Karpas-422 (cell line): ENCODE measurements around the gene MYO10. TPM values are rescaled to one million over a fixed set of nuclear protein-coding genes. Genes with fewer than 3 reads are reported as not detected.

Experiments used
- DNase-seq: peaks from one replicate; pipeline ENCODE4 v3.0.0-alpha.2; 2015
- H2AFZ ChIP-seq: fragments of 200-600 bp; sonication (generic); 2 replicates; pipeline ENCODE4 v1.6.1; 2014; ENCODE audit warnings: antibody characterized with exemption, low read length, mixed read lengths
- H3K27ac ChIP-seq: fragments of 200-600 bp; sonication (generic); 2 replicates; pipeline ENCODE4 v1.5.1; 2014; ENCODE audit warnings: mild to moderate bottlenecking, low read length, moderate library complexity
- H3K27me3 ChIP-seq: fragments of 200-600 bp; sonication (generic); 2 replicates; pipeline ENCODE4 v1.6.1; 2014; ENCODE audit warnings: low read length, mixed read lengths
- H3K36me3 ChIP-seq: fragments of 200-600 bp; sonication (generic); 2 replicates; pipeline ENCODE4 v1.6.1; 2014; ENCODE audit warnings: low read length, mixed read lengths; ENCODE audit not compliant: insufficient read depth
- H3K4me1 ChIP-seq: fragments of 200-600 bp; sonication (generic); 2 replicates; pipeline ENCODE4 v1.6.1; 2014; ENCODE audit warnings: mild to moderate bottlenecking, low read length, mixed read lengths
- H3K4me2 ChIP-seq: fragments of 200-600 bp; sonication (generic); 2 replicates; pipeline ENCODE4 v1.6.1; 2014; ENCODE audit warnings: low read length, low read depth, mild to moderate bottlenecking; ENCODE audit not compliant: poor library complexity, severe bottlenecking
- H3K4me3 ChIP-seq: fragments of 200-600 bp; sonication (generic); 2 replicates; pipeline ENCODE4 v1.5.1; 2014; ENCODE audit warnings: mild to moderate bottlenecking, antibody characterized with exemption, low read length, mixed read lengths
- H3K79me2 ChIP-seq: fragments of 200-600 bp; sonication (generic); 2 replicates; pipeline ENCODE4 v1.6.1; 2014; ENCODE audit warnings: mild to moderate bottlenecking, low read length, mixed read lengths
- H3K9ac ChIP-seq: fragments of 200-600 bp; sonication (generic); 2 replicates; pipeline ENCODE4 v1.6.0; 2014; ENCODE audit warnings: low read length
- H3K9me2 ChIP-seq: fragments of 200-600 bp; sonication (generic), shearing (Covaris generic); replicated peaks from 2 replicates; pipeline ENCODE4 v1.6.0; 2014; ENCODE audit warnings: mild to moderate bottlenecking, low read length, moderate library complexity; ENCODE audit not compliant: insufficient read depth
- H3K9me3 ChIP-seq: fragments of 300-700, 200-600 bp; sonication (generic); 2 replicates; pipeline ENCODE4 v1.6.1; 2014; ENCODE audit warnings: low read length, mixed read lengths
- H4K20me1 ChIP-seq: fragments of 200-600 bp; sonication (generic); 2 replicates; pipeline ENCODE4 v1.6.1; 2014; ENCODE audit warnings: mild to moderate bottlenecking, antibody characterized with exemption, low read length, low read depth; ENCODE audit not compliant: insufficient read depth
- total RNA-seq: library from RNA; depleted of rRNA; stranded (reverse); fragments of >200 nt; shearing (Covaris generic); gene quantifications from 2 replicates; pipeline ENCODE4 v1.2.3, GENCODE V29; 2014; ENCODE audit warnings: low replicate concordance

The MYO10 gene
- total RNA-seq, 1 experiment from 2014 or later = not detected

- no peaks in the 10 kb centered on the region for H3K4me1 ChIP-seq
- no peak overlapping the region for H3K27ac ChIP-seq
- H3K27me3 ChIP-seq = no peaks in the 10 kb centered on the region
- no peaks in the 10 kb centered on the region for H3K9me2 ChIP-seq
- no peak overlapping the region for H3K4me3 ChIP-seq
- no peaks in the 10 kb centered on the region for H4K20me1 ChIP-seq
- H3K9ac ChIP-seq = no peak overlapping the region
- H3K36me3 ChIP-seq = no peaks in the 10 kb centered on the region
- no peak overlapping the region for H2AFZ ChIP-seq
- no peak overlapping the region for H3K4me2 ChIP-seq
- H3K9me3 ChIP-seq = no peaks in the 10 kb centered on the region
- no peak for DNase-seq
- H3K79me2 ChIP-seq = no peaks in the 10 kb centered on the region
Measured at GRCh38 chr5:16806711-16807546, 129.2 kb downstream of the MYO10 start.

GRCh38 chr5:16805486-16805885 is 130.6 kb downstream of the MYO10 start:
- H2AFZ ChIP-seq = no peak overlapping the region
- H3K4me2 ChIP-seq = no peak overlapping the region
- no peaks in the 10 kb centered on the region for H3K4me1 ChIP-seq
- no peaks in the 10 kb centered on the region for H3K27me3 ChIP-seq
- DNase-seq = no peak
- H4K20me1 ChIP-seq = no peaks in the 10 kb centered on the region
- no peak overlapping the region for H3K9ac ChIP-seq
- H3K9me3 ChIP-seq = no peaks in the 10 kb centered on the region
- no peaks in the 10 kb centered on the region for H3K9me2 ChIP-seq
- H3K79me2 ChIP-seq = no peaks in the 10 kb centered on the region
- no peak overlapping the region for H3K27ac ChIP-seq
- H3K36me3 ChIP-seq = no peaks in the 10 kb centered on the region
- H3K4me3 ChIP-seq = no peak overlapping the region

GRCh38 chr5:16803831-16804230 is 132.3 kb downstream of the MYO10 start:
- Histone ChIP-seq H3K4me1 (no peaks in the 10 kb centered on the region), H3K9ac (no peak overlapping the region), H3K9me2 (no peaks in the 10 kb centered on the region), H3K79me2 (no peaks in the 10 kb centered on the region), H3K36me3 (no peaks in the 10 kb centered on the region), H3K27ac (no peak overlapping the region), H3K4me3 (no peak overlapping the region), H3K9me3 (no peaks in the 10 kb centered on the region), H3K27me3 (no peaks in the 10 kb centered on the region), H4K20me1 (no peaks in the 10 kb centered on the region), H3K4me2 (no peak overlapping the region), H2AFZ (no peak overlapping the region)
- no peak for DNase-seq

- Histone ChIP-seq H2AFZ (no peak overlapping the region), H3K4me2 (no peak overlapping the region), H3K27ac (no peak overlapping the region), H3K27me3 (no peaks in the 10 kb centered on the region), H3K36me3 (no peaks in the 10 kb centered on the region), H3K4me3 (no peak overlapping the region), H3K9me3 (no peaks in the 10 kb centered on the region), H3K4me1 (no peaks in the 10 kb centered on the region), H3K9me2 (no peaks in the 10 kb centered on the region), H3K79me2 (no peaks in the 10 kb centered on the region), H4K20me1 (no peaks in the 10 kb centered on the region), H3K9ac (no peak overlapping the region)
- no peak for DNase-seq
Measured at GRCh38 chr5:16800477-16800876, 135.6 kb downstream of the MYO10 start.

GRCh38 chr5:16799796-16800195 is 136.3 kb downstream of the MYO10 start:
- H3K27ac ChIP-seq = no peak overlapping the region
- no peaks in the 10 kb centered on the region for H3K79me2 ChIP-seq
- no peak for DNase-seq
- no peaks in the 10 kb centered on the region for H3K9me3 ChIP-seq
- no peak overlapping the region for H3K9ac ChIP-seq
- no peak overlapping the region for H2AFZ ChIP-seq
- no peaks in the 10 kb centered on the region for H3K4me1 ChIP-seq
- no peak overlapping the region for H3K4me3 ChIP-seq
- no peak overlapping the region for H3K4me2 ChIP-seq
- H4K20me1 ChIP-seq = no peaks in the 10 kb centered on the region
- H3K9me2 ChIP-seq = no peaks in the 10 kb centered on the region
- no peaks in the 10 kb centered on the region for H3K27me3 ChIP-seq
- no peaks in the 10 kb centered on the region for H3K36me3 ChIP-seq

GRCh38 chr5:16797951-16798350 is 138.1 kb downstream of the MYO10 start:
- H3K79me2 ChIP-seq = no peaks in the 10 kb centered on the region
- no peak overlapping the region for H3K9ac ChIP-seq
- H3K4me3 ChIP-seq = no peak overlapping the region
- H3K27ac ChIP-seq = no peak overlapping the region
- H3K36me3 ChIP-seq = no peaks in the 10 kb centered on the region
- no peaks in the 10 kb centered on the region for H3K9me3 ChIP-seq
- H2AFZ ChIP-seq = no peak overlapping the region
- H3K4me2 ChIP-seq = no peak overlapping the region
- no peaks in the 10 kb centered on the region for H4K20me1 ChIP-seq
- no peaks in the 10 kb centered on the region for H3K4me1 ChIP-seq
- DNase-seq = no peak
- H3K27me3 ChIP-seq = no peaks in the 10 kb centered on the region
- no peaks in the 10 kb centered on the region for H3K9me2 ChIP-seq

- Histone ChIP-seq H3K4me2 (no peak overlapping the region), H2AFZ (no peak overlapping the region), H3K79me2 (no peaks in the 10 kb centered on the region), H3K9ac (no peak overlapping the region), H3K36me3 (no peaks in the 10 kb centered on the region), H3K4me1 (no peaks in the 10 kb centered on the region), H3K27ac (no peak overlapping the region), H3K9me2 (no peaks in the 10 kb centered on the region), H3K4me3 (no peak overlapping the region), H4K20me1 (no peaks in the 10 kb centered on the region), H3K27me3 (no peaks in the 10 kb centered on the region), H3K9me3 (no peaks in the 10 kb centered on the region)
- no peak for DNase-seq
Measured at GRCh38 chr5:16794269-16794913, 141.7 kb downstream of the MYO10 start.

- Histone ChIP-seq H3K9ac (no peak overlapping the region), H3K9me2 (no peaks in the 10 kb centered on the region), H3K4me1 (no peaks in the 10 kb centered on the region), H4K20me1 (no peaks in the 10 kb centered on the region), H3K4me2 (no peak overlapping the region), H2AFZ (no peak overlapping the region), H3K27me3 (no peaks in the 10 kb centered on the region), H3K9me3 (no peaks in the 10 kb centered on the region), H3K79me2 (no peaks in the 10 kb centered on the region), H3K36me3 (no peaks in the 10 kb centered on the region), H3K27ac (no peak overlapping the region), H3K4me3 (no peak overlapping the region)
- DNase-seq = no peak
Measured at GRCh38 chr5:16792598-16793275, 143.4 kb downstream of the MYO10 start.
